ENCODE measurements around the gene PTCH1.

PTCH1 gene

DNA sequence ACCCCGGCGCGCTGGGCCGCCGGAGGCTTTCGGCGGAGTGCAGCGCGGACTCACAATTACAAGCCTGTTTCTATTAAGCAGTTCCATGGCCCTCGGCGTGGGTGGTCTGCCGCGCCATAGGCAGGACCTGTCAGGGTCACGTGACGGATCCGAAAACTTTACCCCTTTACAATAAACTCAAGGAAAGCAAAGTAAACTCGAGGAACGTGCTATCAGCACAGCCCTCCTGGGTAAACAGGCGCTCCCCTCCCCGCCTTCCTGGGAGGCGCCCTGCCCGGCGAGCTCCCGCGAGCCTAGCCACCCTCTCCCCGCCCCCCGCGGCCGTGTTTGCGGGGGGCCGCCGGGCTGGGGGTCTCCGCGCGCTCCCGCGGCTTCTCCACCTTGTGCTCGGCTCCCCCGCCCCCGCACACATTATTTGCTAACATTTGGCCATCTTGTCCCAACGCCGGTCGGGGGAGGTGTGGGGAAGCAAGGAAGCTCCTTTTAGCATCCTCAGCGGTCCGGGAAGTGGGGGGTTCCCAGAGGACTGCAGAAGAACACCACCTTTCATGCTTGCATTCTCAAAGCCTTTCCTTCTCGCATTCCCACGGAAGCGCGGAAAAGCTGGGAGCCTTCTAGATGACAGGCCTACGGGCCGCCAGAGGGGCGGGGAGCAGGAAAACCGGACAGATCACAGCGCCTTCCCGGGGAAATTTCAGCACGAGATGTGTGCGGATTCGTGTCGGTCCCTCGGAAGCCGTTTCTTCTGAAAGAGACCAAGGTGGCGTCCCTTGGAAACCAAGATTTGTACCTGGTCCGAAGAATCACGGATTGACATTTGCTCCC, at the start of gene PTCH1:
TSS of gene PTCH1 (minus strand) at position 238 of the 825 bp plus-strand sequence.
- no peak for DNase-seq

DNA sequence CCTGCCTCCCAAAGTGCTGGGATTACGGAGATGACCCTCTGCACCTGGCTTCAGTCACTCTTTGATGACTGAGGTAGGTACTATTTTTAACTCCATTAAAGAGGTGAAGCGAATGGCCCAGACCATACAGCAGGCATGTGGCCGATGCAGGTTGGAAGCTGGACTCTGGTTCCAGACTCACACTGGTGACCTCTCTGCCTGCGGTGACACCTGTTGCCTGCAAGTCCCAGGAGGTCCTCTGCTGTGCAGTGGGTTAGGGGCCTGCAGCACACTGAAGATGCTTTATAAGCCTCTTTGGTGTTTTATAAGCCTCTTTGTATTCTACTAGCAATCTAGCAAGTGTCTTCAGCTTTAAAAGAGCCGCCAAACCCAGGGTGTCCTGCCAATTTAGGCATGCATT, 49.2 kb upstream of the PTCH1 start:
- DNase-seq = no peak

DNA sequence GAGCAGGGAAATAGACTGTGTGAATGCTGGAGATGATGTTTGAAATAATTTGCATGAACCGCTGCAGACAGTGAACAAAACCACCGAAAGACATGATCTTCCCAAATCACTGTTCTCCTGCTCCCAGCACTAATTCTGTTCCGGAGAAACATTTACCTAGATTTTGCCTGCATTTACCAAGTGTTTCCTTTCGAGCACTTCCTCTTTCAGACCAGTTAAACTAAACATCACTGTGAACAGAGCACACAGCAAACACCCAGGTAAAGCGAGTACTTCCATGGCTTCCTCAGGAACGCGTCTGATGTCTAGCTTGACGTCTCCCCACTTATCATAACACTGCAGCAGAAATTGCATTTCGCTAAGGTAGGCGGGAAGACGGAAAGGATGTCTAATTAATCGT, 45.1 kb upstream of the PTCH1 start:
- no peak for DNase-seq

DNA sequence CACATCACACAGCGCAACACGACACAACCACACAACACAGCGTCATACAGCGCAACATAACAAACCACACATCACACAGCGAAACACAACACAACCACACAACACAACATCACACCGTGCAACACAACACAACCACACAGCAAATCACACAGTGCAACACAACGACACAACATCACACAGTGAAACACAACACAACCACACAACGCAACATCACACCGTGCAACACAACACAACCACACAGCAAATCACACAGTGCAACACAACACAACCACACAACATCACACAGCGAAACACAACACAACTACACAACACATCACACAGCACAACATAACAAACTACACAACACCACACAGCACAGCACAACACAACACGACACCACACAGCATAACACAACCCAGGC, 40.4 kb upstream of the PTCH1 start:
- no peak for DNase-seq

DNA sequence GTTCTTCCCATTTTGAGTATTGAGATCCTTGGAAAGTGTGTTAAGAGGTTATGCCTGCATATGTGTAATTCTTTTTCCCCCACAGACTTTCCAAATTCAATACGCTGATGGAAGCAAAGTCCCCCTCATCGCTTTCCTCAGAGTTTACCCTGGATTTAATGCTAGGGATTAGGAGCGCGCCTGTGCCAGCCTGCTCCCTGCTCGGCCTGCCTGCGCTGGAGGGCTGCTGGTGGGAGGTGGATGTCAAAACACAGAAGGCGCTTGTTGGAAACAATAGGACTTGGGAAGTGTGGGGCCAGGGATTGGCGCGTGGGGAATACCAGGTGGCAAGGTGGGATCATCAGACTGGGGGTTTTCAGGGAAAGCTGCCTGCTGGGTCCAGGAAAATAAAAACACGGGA, 39.8 kb upstream of the PTCH1 start:
- DNase-seq = no peak

DNA sequence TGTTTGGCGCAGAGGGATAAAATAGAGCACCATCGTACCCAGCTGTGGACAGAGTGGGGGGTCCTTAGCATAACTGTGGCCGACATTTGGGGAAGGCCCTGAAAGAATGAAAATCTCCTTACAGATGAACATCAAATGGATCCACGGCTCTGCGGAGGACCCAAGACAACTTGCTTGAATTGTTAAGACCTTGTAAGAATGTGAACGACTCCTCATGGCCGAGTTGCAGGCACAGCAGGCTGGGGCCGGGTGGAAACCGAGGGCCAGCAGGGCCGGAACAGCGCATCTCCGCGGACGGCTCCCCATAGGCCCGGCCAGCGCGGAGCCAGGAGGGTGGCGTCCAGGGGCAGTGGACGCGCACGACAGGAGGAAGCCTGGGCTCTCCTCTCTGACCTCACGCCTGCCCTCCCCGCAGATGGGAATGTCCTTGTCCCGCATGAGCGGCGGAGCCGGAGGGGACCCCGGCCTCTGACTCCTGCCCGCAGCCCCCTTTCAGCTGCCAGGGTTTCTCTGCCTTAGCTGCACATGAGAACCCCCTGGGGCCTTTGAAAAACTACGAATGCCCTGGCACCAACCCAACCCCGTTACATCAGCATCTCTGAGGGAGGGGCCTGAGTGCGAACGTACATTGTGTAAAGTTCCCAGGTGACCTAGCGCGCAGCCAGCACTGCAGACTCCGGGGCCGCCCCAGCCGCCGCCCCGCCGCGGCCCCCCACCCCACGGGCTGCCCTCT, 36.2 kb upstream of the PTCH1 start:
- DNase-seq = no peak

DNA sequence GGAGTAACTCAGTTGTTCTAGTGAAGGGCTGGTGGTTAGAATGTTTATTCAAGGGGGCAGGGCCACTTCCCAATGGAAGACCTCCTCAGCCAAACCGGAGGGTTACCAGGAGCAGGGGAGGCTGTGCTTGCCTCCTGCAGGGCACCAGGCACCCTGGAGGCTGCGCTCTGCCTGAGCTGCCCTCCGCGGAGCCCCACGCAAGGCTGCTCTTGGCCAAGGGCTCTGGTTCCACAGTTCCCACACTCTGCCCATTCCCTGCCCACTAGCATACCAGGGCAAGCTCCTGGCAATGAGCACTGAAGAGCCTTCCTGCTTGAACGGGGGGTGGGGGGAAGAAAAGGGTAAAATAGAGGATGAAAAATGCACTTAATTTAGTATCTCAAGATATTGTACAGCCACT, 35.5 kb upstream of the PTCH1 start:
- DNase-seq = no peak

DNA sequence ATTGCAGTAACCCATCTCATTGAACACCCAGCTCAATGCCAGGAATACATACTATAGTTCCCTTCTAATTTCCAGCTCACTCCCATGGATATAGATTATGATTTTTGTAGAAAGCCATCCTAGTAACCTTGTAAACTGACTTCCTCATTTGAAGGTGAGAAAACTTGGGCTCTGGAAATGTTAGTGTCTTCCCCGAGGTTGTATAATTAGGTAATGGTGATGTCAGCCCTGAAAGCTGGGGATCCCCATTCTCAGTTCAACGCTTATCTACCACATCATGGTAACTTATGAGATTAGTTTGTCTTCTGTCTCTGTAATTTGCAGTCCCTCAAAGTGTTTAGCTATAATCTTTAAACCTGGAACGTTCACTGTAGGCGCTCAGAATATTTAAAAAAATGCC, 34.6 kb upstream of the PTCH1 start:
- no peak for DNase-seq

DNA sequence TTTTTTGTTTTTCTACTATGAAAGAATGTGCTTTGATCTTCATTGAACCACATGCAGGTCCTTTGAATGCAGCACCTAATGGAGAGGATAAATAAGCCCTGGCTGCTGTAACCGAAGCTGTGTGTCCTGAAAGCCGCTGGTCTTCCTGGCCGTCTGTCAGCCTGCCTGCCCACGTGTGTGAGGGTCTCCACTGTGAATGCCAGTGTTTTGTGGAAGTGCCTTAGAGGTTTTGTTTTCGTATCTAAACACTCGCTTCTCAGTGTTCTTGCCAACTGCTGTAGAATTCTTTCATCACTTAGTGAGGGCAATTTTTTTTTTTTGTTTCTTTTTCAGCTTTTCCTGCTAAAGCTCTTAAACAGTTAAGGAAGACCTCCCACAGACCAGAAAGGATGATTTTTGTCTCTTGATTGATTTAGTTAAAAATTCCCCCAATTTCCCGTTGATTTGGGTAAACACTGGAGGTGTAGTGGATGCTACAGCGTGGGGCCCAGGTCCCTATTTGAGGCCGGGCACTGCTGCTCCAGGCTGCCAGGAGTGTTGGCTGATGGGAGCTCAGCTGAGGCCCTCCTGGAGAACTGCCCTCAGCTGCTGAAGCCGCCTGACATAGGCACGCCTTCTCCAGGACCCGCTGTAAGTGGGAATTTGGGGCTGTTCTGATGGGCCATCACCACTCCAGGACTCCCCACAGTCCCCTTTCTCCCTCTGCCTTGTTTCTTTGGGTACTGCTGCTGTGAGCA, 29.2 kb upstream of the PTCH1 start:
- no peak for DNase-seq

DNA sequence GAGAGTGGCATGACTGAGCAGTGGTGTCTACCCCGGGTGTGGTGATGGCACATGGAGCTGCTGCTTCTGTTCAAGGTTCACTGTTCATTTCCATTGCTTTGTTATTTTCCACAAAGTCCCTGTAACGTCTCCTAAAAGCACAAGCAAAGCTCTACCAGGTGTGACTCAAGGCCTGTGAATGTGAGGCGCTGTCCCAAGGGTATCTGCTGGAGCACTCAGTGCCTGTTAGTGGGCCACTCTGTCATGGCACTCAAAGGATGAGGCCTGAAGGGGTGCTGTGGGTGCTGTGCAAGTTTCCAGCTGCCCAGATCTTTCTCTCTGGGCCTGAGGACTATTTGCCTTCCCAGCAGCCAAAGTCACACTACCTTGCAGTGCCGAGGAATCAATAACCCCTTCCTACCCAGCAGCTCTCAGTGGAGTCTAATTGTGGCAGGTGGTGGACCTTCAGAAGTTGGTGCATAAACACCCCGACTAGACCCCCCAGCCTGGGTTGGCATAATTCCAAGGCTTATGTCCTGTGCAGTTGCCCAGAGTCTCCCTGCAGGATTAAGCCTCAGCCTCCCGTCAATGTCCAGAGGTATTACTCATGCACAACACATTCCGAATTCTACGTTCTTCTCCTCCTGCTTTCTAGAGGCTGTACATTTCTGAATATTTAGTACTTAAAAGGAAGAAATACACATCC, 17.4 kb upstream of the PTCH1 start:
- DNase-seq = no peak

DNA sequence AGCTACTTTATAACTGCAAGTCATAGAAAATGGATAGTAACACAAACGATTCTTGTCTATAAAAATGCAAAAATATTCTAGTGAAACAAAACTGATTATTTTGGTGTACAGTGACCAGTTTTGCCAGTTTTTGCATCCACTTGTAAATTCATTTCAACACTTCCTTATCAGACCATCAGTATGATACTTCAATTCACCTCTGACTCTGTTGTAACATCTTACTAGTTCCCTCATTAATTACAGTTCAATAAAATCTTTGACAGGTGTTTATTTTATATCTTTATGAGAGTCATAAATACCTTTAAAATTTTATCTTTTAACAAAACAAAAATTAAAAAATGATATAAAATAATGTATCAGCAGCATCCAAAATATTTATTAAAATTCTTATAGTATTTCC, 13.1 kb upstream of the PTCH1 start:
- no peak for DNase-seq

DNA sequence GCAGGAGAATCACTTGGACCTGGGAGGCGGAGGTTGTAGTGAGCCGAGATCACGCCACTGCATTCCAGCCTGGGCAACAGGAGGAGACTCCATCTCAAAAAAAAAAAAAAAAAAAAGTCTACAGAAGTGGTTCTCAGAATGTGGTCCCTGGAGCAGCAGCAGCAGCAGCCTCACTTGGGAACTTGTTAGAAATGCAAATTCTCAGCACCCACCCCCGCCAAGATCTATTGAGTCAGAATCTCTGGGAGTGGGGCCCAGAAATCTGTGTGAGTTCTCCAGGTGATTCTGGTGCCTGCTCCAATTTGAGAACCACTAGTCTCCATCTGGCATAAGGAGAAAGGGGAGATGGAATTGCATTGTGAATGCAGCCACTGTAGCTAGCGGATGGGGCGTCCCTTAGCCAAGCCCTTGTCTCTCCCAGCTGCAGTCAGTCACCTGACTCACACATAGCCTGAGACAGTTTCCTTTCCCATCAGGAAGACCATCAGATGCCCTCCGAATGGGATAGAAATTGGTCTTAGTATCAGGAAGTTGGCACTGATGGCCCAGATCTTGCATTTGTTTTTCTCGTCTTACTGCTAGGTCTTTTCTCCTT, 12.2 kb upstream of the PTCH1 start:
- DNase-seq = no peak

DNA sequence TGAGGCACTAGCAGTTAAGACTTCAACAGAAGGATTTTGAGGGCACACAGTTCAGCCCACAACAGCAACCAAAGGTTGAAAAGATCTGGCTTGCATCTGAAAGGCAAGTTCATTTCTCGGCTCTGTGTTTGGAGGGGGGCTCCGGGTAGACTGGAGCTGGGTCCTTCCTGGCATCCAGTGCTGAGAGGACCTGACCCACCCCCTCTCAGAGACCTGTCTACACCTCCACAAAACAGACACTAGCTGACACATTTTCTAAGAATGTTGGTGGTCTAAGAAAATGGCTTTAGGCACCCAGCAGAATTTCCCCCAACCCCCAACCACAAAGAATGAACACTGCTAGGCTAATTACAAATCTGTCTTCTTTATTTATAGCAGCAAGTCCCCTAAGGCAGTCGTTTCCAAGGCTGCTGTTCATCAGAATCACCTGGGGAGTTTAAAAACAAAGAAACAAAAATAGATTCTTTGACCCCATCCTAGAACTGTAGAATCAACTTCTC, 6.2 kb upstream of the PTCH1 start:
- no peak for DNase-seq

DNA sequence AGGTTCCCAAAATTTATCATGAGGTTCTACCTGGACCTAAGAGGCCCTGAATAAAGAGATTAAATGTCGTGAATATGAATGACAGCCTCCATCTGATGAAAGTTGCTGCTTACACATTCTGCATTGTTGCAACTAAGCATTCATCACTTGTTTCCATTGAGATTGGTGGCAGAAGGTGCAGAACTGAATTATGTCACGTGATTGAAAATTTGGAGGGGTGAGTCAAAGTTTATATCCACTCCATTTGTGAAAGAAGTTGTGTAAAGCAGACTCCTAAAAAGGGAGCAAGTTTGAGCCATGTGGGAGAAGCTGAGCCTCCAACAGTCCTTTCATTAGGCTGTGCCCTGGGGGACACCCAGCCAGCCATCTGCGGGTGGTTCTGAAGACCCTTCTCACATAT, 4.9 kb upstream of the PTCH1 start:
- DNase-seq = no peak

DNA sequence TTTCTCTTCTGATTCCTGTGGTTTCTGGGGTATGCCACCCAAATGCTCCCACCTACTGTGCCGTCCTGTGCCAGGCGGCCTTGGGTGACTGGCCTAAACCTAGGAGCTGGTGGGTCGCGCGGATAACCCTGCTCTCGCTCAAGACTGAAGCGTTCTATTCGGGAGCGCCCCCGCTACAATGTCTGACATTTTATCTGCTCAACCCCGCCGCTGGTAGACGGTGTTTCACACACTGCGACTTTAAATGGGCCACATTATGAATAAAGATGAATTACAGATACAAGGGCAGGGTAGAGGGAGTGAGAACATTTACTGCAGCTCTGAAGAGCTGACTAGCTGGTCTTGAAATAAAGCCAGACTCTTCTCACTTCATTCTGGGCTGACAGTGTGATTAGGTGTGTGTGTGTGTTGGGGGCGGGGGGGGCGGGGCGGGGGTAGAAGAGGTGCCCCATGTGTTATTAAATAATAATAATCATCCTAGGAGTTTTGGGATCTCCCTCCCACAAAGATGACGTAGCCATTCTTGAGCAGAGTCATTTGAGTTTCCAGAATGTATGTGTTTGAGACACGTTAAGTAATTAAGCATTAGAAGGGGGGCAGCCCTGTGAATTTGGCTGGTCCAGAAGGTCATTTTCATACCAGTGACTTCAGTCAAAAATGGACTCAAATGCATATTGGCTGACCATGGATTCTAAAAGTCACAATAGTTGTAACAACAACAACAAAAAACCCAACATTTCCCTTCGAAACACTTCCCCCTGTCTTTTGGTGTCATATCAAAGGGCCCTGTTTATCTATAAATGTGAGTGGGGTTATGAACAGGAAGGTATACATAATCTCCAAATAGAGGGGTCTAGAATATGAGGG, 1.0 kb upstream of the PTCH1 start:
- no peak for DNase-seq

DNA sequence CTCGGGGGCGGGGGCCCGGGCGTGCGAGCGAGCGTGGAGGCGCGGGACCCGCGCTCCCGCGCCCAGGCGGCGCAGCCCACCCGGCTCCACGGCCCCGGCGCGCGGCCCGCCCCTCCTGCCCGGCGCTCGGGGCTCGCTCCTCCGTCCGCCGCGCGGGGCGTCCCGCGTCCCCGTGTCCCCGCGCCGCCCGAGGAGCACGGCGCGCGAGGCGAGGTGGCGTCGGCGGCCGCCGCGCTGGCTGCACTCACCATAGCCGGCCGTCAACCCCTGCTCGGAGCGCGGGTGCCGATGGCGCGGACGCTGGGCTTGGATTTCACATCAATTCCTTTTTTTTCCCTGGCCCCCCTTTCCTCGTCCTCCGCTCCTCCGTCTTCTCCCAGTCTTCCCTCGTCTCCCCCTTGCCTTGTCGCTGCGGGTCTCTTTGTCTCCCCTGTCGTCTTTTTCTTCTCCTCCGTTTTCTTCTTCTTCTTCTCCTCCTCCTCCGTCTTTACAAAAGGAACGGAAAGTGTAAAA, 494 bp downstream of the PTCH1 start:
- DNase-seq = no peak

DNA sequence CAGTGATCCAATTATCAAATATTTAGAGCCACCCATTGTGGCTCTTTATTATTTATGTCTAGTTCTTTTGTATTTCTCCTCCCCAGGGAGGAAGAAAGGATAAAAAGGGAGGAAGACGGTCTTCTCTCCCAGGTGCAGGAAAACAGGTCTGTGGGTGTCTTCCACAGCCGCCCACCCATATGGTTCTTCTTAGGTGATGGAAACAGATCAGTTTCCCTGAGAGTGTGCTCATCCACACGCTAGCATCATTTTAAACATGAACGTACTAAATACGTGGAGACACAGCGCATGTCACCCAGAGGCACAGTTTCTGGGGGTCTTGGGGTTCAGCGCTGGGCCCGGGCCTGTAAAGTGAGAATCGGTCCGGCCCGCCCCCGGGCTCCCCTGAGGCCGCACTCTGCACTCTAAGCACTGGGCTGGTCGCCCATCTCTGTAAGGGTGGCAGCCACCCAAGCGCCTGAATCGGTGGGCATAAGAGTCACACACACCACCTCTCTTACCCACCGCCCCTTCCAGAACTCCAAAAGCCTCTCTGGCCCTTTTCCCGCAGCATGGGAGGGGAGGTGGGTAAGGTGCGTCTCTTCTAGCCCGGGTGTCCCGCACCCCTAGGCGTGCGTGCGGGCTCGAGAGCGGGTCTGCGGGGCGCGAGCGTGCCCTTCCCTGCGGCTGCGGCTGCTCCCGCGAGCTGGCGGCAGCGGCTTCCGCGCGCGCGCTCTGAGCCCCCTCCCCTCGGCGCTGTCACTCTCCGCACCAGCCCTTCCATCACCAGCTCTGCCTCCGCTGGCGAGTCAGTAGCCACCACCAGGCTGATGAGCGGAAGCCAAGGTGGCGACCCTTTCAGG, 1.3 kb downstream of the PTCH1 start:
- peak in 1 of 2 experiments; percentile 12 for DNase-seq

DNA sequence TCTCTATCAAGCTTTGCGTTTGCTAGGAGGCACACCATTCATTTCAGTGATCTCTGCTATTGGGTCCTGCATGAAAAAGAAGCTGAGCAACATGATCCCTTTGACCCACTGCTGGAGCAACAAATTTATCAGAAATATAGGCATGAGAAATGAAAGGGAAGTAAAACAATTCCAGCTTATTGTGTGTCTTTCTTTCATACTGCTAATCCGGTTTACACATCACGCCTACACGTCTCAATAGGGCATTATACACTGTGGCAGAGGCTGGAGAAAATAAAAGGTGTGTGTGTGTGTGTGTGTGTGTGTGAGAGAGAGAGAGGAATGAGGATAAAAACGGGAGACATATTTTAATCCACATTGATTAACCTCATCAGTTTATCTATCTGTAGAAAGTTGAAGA, 2.4 kb downstream of the PTCH1 start:
- no peak for DNase-seq

DNA sequence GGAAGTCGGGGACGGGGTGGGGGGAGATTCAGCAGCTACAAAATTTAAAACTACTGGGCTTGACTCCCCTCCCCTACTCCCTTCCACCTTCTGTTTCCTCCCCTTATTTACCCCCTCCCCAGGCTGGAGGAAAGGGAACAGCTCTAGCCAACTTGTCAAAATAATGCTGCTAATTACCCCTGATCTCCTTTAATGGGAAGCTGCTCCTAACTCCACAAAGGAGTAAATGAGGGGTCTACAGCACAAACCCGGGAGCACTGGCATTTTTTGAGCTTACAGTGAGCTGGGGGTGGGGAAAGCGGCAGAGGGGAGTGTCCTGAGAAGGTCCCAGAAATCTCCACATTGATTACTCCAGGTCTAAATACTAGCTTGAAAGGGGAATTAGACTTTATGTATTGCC, 3.1 kb downstream of the PTCH1 start:
- DNase-seq = no peak

DNA sequence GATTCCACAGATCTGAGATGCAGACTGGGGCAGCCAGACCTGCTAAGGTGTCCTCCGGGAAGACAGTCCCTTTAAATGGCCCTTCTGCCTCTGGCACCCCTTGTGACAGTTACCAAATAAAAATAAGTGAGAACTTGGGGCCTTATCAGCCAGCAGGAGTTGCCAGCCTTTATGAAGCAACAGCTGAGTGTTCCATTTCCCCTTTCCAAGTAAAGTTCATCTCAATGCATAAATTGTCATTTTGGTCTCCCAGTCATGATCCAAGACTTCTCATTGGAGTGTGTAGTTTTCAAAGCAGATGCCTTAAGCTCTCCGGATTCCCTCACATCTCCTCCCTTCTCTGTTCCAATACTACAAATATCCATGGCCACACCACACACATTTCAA, 4.1 kb downstream of the PTCH1 start:
- no peak for DNase-seq

All from NCI-H446 (cell line).